GM18858 (cell line): ENCODE measurements around the gene SH3BP5L.

Source experiments
- ATAC-seq: cut with Tn5 transposase; IDR thresholded peaks from one replicate; pipeline ENCODE4 v1.9.1; 2021; ENCODE audit not compliant: unreplicated experiment

The SH3BP5L gene

GRCh38 chr1:248851390-248851789 is 25.7 kb upstream of the SH3BP5L start:
- ATAC-seq, result no peak

- ATAC-seq, result no peak
These were observed 25.0 kb upstream of the SH3BP5L start for GRCh38 chr1:248850536-248851251.

GRCh38 chr1:248850124-248850523 is 24.4 kb upstream of the SH3BP5L start:
- ATAC-seq, result no peak

- ATAC-seq, result no peak
These were observed 23.9 kb upstream of the SH3BP5L start for GRCh38 chr1:248849637-248850036.

GRCh38 chr1:248849152-248849551 is 23.4 kb upstream of the SH3BP5L start:
- no peak for ATAC-seq

- no peak for ATAC-seq
These were observed 22.9 kb upstream of the SH3BP5L start for GRCh38 chr1:248848602-248849001.

- ATAC-seq, result no peak
These were observed 22.3 kb upstream of the SH3BP5L start for GRCh38 chr1:248847956-248848561.

GRCh38 chr1:248847181-248847955 is 21.7 kb upstream of the SH3BP5L start:
- ATAC-seq, result no peak

GRCh38 chr1:248844526-248844925 is 18.8 kb upstream of the SH3BP5L start:
- no peak for ATAC-seq

GRCh38 chr1:248843687-248844086 is 18.0 kb upstream of the SH3BP5L start:
- no peak for ATAC-seq

- peak; percentile 26 for ATAC-seq
These were observed 17.1 kb upstream of the SH3BP5L start for GRCh38 chr1:248842781-248843331.

- ATAC-seq, result no peak
These were observed 16.1 kb upstream of the SH3BP5L start for GRCh38 chr1:248841702-248842395.

GRCh38 chr1:248840946-248841345 is 15.2 kb upstream of the SH3BP5L start:
- no peak for ATAC-seq

GRCh38 chr1:248839168-248839555 is 13.4 kb upstream of the SH3BP5L start:
- no peak for ATAC-seq

- ATAC-seq, result peak; percentile 47
These were observed 12.8 kb upstream of the SH3BP5L start for GRCh38 chr1:248838357-248839167.

- ATAC-seq, result peak; percentile 83
These were observed 12.2 kb upstream of the SH3BP5L start, which contains the start of gene ZNF672 for GRCh38 chr1:248837781-248838356. ZNF672 (plus strand) TSS chr1:248838224; CDS start chr1:248847275, 9,051 bp downstream.

GRCh38 chr1:248837045-248837780 is 11.5 kb upstream of the SH3BP5L start:
- ATAC-seq, result no peak

- no peak for ATAC-seq
These were observed 8.7 kb upstream of the SH3BP5L start for GRCh38 chr1:248834343-248834940.

GRCh38 chr1:248831842-248832241 is 6.1 kb upstream of the SH3BP5L start:
- ATAC-seq, result no peak
